ENCODE data around the gene KCNMA1.

DNA sequence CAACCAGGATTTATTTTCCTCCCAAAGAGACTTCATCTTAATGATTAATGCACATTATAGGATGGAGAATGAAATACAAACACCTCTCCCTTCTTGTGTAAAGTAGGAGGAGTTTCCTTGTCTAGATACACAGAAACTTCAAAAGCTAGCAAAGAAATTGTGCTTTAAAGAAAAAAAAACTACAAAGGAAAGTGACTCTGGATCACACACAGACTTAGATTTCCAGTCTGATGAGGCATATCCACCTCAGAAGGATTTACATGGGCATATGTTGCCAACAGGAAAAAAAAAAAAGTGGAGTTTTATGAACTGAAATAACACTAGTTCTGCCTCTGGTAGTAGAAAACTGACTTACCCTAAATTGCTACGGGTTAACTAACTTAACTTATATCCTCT is 449.6 kb downstream of the KCNMA1 start:
- TF ChIP-seq, protein P1, sequence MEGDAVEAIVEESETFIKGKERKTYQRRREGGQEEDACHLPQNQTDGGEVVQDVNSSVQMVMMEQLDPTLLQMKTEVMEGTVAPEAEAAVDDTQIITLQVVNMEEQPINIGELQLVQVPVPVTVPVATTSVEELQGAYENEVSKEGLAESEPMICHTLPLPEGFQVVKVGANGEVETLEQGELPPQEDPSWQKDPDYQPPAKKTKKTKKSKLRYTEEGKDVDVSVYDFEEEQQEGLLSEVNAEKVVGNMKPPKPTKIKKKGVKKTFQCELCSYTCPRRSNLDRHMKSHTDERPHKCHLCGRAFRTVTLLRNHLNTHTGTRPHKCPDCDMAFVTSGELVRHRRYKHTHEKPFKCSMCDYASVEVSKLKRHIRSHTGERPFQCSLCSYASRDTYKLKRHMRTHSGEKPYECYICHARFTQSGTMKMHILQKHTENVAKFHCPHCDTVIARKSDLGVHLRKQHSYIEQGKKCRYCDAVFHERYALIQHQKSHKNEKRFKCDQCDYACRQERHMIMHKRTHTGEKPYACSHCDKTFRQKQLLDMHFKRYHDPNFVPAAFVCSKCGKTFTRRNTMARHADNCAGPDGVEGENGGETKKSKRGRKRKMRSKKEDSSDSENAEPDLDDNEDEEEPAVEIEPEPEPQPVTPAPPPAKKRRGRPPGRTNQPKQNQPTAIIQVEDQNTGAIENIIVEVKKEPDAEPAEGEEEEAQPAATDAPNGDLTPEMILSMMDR (IDR thresholded peaks at IDR 0.05) = no peak
- TF ChIP-seq ZFX (IDR thresholded peaks at IDR 0.05; ENCODE audit: borderline replicate concordance) = no peak

Data from 22Rv1 (cell line).